ENCODE measurements around the gene ZNF677. TPM values are rescaled to one million over a fixed set of nuclear protein-coding genes. Genes with fewer than 3 reads are reported as not detected.
"Not testable (repeated sequence)": the region's sequence is repeated elsewhere in the genome, so short reads cannot be mapped to it uniquely, and the experiment has no call there.

Gene ZNF677
- 1 to 10 TPM; 1.3 to 7.3 TPM for total RNA-seq

DNA sequence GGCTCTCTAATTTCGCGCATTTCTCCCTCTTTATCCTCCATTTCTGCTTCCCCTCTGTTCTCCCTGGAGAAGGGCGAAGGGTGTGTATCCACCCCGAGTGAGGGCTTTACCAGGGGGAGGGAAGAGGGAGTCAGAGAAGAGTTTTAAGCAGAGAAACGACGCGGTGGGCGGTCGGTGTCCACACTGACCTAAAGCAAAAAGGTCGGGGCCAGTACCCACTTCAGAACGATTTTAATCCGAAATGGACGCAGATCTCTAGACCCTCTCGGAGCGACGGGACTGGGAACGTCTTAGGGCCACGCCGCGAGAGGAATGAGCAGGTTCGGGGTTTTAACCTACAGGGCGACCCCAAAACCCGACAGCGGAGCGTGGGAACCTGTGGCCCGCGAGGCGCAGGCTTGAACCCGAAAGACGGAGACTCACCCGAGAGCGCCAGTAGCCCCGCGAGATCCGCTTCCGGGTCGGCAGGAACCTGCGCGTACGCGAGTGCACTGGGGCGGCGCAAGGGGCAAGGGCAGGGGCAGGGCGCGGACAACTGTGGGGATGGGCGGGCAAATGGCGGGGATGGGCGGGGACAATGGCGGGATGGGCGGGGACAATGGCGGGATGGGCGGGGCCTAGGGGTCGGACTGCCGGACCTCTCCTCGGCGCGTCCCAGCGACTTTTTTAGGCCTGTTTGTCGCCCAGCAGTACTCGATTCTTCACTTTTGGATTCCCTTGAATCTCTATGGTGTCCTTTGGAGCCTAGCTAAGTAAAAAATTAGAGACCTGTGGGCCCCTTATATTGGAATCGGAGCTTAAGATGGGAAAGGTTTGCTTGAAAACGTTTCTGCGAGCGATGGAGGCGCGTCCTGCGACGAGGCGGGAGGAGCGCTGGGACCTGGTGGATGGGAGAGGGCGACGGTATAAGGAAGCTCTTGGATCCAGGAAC, at the start of gene ZNF677:
Gene ZNF677, minus strand, starts transcription at position 463 of the 931 bp plus-strand sequence. CDS start 3,323 bp downstream, outside the sequence.
- Mint-ChIP-seq H3K4me3 (peak within 1 kb of the TSS; percentile 85), H3K9me3 (peaks cover 22% of the 10 kb centered on the region), H3K27ac (peak within 1 kb of the TSS; percentile 62), H3K36me3 (ENCODE audit: low read depth) (peaks cover 35% of the 10 kb centered on the region), H3K27me3 (peaks cover 3% of the 10 kb centered on the region), H3K4me1 (peaks cover 4% of the 10 kb centered on the region)
- ATAC-seq (replicated peaks): peak; percentile 100

GRCh38 chr19:53301341-53301740, 46.7 kb upstream of the ZNF677 start:
- not testable (repeated sequence) for ATAC-seq (replicated peaks); H3K4me1 Mint-ChIP-seq; H3K36me3 Mint-ChIP-seq (ENCODE audit: low read depth); H3K27me3 Mint-ChIP-seq; H3K4me3 Mint-ChIP-seq; H3K27ac Mint-ChIP-seq
- peaks cover 16% of the 10 kb centered on the region for H3K9me3 Mint-ChIP-seq

DNA sequence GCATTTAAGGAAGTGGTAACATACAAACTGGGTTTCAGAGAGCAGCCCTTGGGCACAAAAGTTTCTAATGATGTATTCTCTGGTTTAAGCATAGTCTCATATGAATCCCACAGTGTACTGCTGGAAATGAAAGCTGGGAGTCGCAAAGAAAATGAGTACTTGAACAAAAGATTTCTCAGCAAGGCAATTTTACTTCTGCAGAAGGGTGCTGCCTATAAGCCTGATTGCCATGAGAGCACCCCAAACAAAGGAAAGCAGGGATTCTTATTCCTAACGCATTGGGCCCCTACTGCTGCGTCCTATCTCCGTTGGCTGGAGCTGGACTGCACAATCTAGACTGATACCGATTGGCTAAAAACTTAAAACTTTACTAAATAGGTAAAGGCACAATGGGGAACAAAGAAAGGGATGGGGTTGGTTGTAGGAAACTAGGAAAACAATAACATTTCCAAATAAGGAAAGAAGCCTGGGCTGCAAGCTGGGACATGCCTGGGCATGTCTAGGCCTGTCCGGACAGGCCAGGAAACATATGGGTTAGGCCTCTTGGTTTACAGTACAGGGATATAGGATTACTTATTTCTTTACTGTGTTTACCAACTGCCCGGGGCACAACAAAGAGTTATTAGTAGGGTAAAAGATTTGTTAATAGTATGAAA, 40.2 kb upstream of the ZNF677 start:
- Mint-ChIP-seq H3K27ac (no peak overlapping the region), H3K4me3 (no peak overlapping the region), H3K27me3 (no peaks in the 10 kb centered on the region), H3K36me3 (ENCODE audit: low read depth) (no peaks in the 10 kb centered on the region), H3K9me3 (peaks cover 28% of the 10 kb centered on the region), H3K4me1 (no peaks in the 10 kb centered on the region)
- no peak for ATAC-seq (replicated peaks)

- no peaks in the 10 kb centered on the region for H3K27me3 Mint-ChIP-seq
- H3K36me3 Mint-ChIP-seq (ENCODE audit: low read depth): no peaks in the 10 kb centered on the region
- ATAC-seq (replicated peaks): no peak
- H3K27ac Mint-ChIP-seq: no peak overlapping the region
- H3K4me3 Mint-ChIP-seq: no peak overlapping the region
- H3K9me3 Mint-ChIP-seq: peaks cover 27% of the 10 kb centered on the region
- H3K4me1 Mint-ChIP-seq: no peaks in the 10 kb centered on the region
These were observed 36.3 kb upstream of the ZNF677 start for GRCh38 chr19:53290758-53291549.

- Mint-ChIP-seq H3K4me1 (no peaks in the 10 kb centered on the region), H3K4me3 (no peak overlapping the region), H3K36me3 (ENCODE audit: low read depth) (no peaks in the 10 kb centered on the region), H3K27me3 (no peaks in the 10 kb centered on the region), H3K27ac (no peak overlapping the region), H3K9me3 (peaks cover 5% of the 10 kb centered on the region)
- ATAC-seq (replicated peaks): no peak
These were observed 30.4 kb upstream of the ZNF677 start for GRCh38 chr19:53285087-53285486.

DNA sequence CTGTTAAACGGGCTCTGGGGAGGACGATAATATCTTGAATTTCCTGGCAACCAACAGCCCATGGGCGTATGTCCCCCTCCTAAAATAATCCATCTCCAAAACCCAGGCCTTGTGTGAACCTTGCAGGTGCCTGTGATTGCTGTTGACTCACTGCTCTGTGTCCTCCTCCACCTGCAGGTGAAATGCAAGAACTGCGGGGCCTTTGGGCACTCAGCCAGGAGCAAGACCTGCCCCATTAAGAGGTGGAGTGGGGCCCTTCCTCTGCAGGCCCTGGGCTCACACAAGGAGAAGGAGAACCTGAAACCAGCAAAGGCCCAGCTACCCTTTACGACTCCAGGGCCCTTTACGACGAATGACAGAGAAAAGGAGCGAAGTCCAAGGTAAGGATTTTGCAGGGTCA, 27.3 kb upstream of the ZNF677 start:
- not testable (repeated sequence) for ATAC-seq (replicated peaks); H3K27me3 Mint-ChIP-seq; H3K4me3 Mint-ChIP-seq; H3K4me1 Mint-ChIP-seq; H3K27ac Mint-ChIP-seq; H3K36me3 Mint-ChIP-seq (ENCODE audit: low read depth)
- peaks cover 13% of the 10 kb centered on the region for H3K9me3 Mint-ChIP-seq

- H3K27me3 Mint-ChIP-seq: peaks cover 12% of the 10 kb centered on the region
- peaks cover 35% of the 10 kb centered on the region for H3K9me3 Mint-ChIP-seq
- no peak overlapping the region for H3K27ac Mint-ChIP-seq
- no peaks in the 10 kb centered on the region for H3K4me1 Mint-ChIP-seq
- no peaks in the 10 kb centered on the region for H3K36me3 Mint-ChIP-seq (ENCODE audit: low read depth)
- H3K4me3 Mint-ChIP-seq: no peak overlapping the region
- no peak for ATAC-seq (replicated peaks)
These were observed 20.8 kb upstream of the ZNF677 start for GRCh38 chr19:53275480-53275879.

GRCh38 chr19:53272044-53272443, 17.4 kb upstream of the ZNF677 start:
- peaks cover 12% of the 10 kb centered on the region for H3K27me3 Mint-ChIP-seq
- peaks cover 26% of the 10 kb centered on the region for H3K9me3 Mint-ChIP-seq

DNA sequence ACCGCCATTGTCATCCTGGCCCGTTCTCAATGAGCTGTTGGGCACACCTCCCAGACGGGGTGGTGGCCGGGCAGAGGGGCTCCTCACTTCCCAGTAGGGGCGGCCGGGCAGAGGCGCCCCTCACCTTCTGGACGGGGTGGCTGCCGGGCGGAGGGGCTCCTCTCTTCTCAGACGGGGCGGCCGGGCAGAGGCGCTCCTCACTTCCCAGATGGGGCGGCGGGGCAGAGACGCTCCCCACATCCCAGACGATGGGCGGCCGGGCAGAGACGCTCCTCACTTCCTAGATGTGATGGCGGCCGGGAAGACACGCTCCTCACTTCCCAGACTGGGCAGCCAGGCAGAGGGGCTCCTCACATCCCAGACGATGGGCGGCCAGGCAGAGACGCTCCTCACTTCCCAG, 15.2 kb upstream of the ZNF677 start:
- H3K9me3 Mint-ChIP-seq: peaks cover 36% of the 10 kb centered on the region

More at GRCh38 chr19:53272044-53272443, 17.4 kb upstream of the ZNF677 start:
- Mint-ChIP-seq H3K4me3 (no peak overlapping the region), H3K27ac (no peak overlapping the region), H3K4me1 (no peaks in the 10 kb centered on the region), H3K36me3 (ENCODE audit: low read depth) (no peaks in the 10 kb centered on the region)
- ATAC-seq (replicated peaks): no peak

GRCh38 chr19:53267623-53268022, 12.9 kb upstream of the ZNF677 start, which contains the start of gene VN1R4:
TSS of gene VN1R4 (minus strand) at chr19:53267723. CDS start at chr19:53267665, 58 bp downstream.
- H3K36me3 Mint-ChIP-seq (ENCODE audit: low read depth); ATAC-seq (replicated peaks); H3K4me1 Mint-ChIP-seq; H3K27ac Mint-ChIP-seq; H3K4me3 Mint-ChIP-seq: not testable (repeated sequence)
- Mint-ChIP-seq H3K27me3 (peaks cover 13% of the 10 kb centered on the region), H3K9me3 (peaks cover 38% of the 10 kb centered on the region)

More for the DNA sequence above, 15.2 kb upstream of the ZNF677 start:
- not testable (repeated sequence) for H3K36me3 Mint-ChIP-seq (ENCODE audit: low read depth); H3K4me3 Mint-ChIP-seq; H3K27ac Mint-ChIP-seq; H3K4me1 Mint-ChIP-seq; ATAC-seq (replicated peaks)
- peaks cover 12% of the 10 kb centered on the region for H3K27me3 Mint-ChIP-seq

GRCh38 chr19:53257715-53258342, 3.2 kb upstream of the ZNF677 start, which contains the start of gene VN1R2:
TSS of gene VN1R2 (plus strand) at chr19:53258292. CDS start at chr19:53258376, 84 bp downstream.
- not testable (repeated sequence) for H3K27ac Mint-ChIP-seq; H3K36me3 Mint-ChIP-seq (ENCODE audit: low read depth); ATAC-seq (replicated peaks); H3K27me3 Mint-ChIP-seq; H3K4me1 Mint-ChIP-seq; H3K4me3 Mint-ChIP-seq
- H3K9me3 Mint-ChIP-seq: peaks cover 16% of the 10 kb centered on the region

DNA sequence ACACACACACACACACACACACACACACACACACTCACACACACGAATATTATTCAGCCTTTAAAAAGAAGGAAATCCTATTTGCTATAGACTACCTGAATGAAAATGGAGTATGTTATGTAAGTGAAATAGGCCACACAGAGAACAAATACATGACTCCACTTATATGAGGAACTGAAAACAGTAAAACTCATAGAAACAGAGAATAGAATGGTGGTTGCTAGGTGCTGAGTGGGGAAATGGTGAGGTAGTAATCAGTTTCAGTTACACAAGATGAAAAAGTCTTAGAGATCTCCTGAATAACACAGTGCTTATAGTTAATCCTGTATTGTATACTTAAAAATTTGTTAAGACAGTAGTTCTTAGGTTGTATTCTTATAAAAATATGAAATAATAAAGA, 8.2 kb downstream of the ZNF677 start:
- H3K9me3 Mint-ChIP-seq: peaks cover 36% of the 10 kb centered on the region
- H3K36me3 Mint-ChIP-seq (ENCODE audit: low read depth): peaks cover 70% of the 10 kb centered on the region
- no peaks in the 10 kb centered on the region for H3K27me3 Mint-ChIP-seq
- H3K4me1 Mint-ChIP-seq: no peaks in the 10 kb centered on the region
- no peak overlapping the region for H3K4me3 Mint-ChIP-seq
- no peak overlapping the region for H3K27ac Mint-ChIP-seq
- ATAC-seq (replicated peaks): peak; percentile 37

- no peak for ATAC-seq (replicated peaks)
- H3K4me3 Mint-ChIP-seq: no peak overlapping the region
- H3K27ac Mint-ChIP-seq: no peak overlapping the region
- H3K36me3 Mint-ChIP-seq (ENCODE audit: low read depth): peaks cover 45% of the 10 kb centered on the region
- H3K4me1 Mint-ChIP-seq: no peaks in the 10 kb centered on the region
- H3K9me3 Mint-ChIP-seq: peaks cover 44% of the 10 kb centered on the region
- H3K27me3 Mint-ChIP-seq: no peaks in the 10 kb centered on the region
These were observed 17.4 kb downstream of the ZNF677 start for GRCh38 chr19:53237114-53237777.

Measured in activated T-helper 17 cell treated with anti-CD3 and anti-CD28 coated beads, Interleukin-2, amount 50 U/mL, for 72 hours (primary cell).